Activated T-cell treated with anti-CD3 and anti-CD28 coated beads, Interleukin-2, amount 50 U/mL, for 72 hours (primary cell): Measurements from ENCODE around the gene IFT52. TPM values are rescaled to one million over a fixed set of nuclear protein-coding genes. Genes with fewer than 3 reads are reported as not detected.
"Not testable (repeated sequence)": the region's sequence is repeated elsewhere in the genome, so short reads cannot be mapped to it uniquely, and the experiment has no call there.

Experiments used
- ATAC-seq, 2 donors: fragments of 150-1000 bp; cut with Tn5 transposase; replicated peaks in 1 of 2; 2 replicates each; pipeline ENCODE4 v1.10.0; 2021; ENCODE audit warnings: moderate library complexity in 2 of 2, mild to moderate bottlenecking in 1 of 2
- DNase-seq, 2 donors: peaks; one replicate each; pipeline ENCODE4 v3.0.0; 2021 to 2022; ENCODE audit warnings: mixed read lengths in 1 of 2
- H3K27ac Mint-ChIP-seq: one replicate; pipeline ENCODE4 v1.8.0; 2022; ENCODE audit warnings: mild to moderate bottlenecking, moderate library complexity, mixed read lengths
- H3K27me3 Mint-ChIP-seq: one replicate; pipeline ENCODE4 v1.8.0; 2022; ENCODE audit warnings: low read depth, mixed read lengths
- H3K36me3 Mint-ChIP-seq, 2 donors: one replicate each; pipeline ENCODE4 v1.8.0; 2022; ENCODE audit warnings: mixed read lengths in 2 of 2, mild to moderate bottlenecking in 1 of 2; ENCODE audit not compliant: insufficient read depth in 2 of 2
- H3K4me1 Mint-ChIP-seq: one replicate; pipeline ENCODE4 v1.8.0; 2022; ENCODE audit warnings: low read depth, mixed read lengths
- H3K4me3 Mint-ChIP-seq, 2 donors: one replicate each; pipeline ENCODE4 v1.8.0; 2022; ENCODE audit warnings: mild to moderate bottlenecking in 2 of 2, mixed read lengths in 2 of 2, moderate library complexity in 2 of 2
- H3K9me3 Mint-ChIP-seq, 2 donors: one replicate each; pipeline ENCODE4 v1.8.0; 2022; ENCODE audit warnings: mixed read lengths in 2 of 2
- total RNA-seq, 2 donors: library from RNA; stranded (reverse); gene quantifications; one replicate each; pipeline ENCODE4 v1.2.3, GENCODE V29; 2022

The IFT52 gene
- total RNA-seq, 2 donors from 2014 or later: 22.2 to 23.5 TPM

DNA sequence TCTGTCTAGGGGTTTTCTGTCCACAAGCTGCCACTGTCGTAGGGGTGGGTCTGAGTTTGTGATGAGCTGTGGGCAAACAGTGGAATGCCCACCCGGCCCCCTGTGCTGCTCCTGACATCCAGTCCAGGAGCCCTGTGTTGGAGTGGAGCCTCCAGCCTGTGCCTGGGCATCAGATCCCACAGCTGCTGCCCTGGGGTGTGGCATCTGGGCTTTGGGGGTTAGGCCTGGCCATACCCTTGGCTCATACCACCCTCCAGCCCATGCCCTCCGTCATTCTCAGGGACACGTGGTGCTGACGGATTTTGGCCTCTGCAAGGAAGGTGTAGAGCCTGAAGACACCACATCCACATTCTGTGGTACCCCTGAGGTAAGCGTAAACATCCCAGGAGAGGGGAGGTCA lies 19.0 kb upstream of the IFT52 start:
- H3K36me3 Mint-ChIP-seq: no peaks in the 10 kb centered on the region

DNA sequence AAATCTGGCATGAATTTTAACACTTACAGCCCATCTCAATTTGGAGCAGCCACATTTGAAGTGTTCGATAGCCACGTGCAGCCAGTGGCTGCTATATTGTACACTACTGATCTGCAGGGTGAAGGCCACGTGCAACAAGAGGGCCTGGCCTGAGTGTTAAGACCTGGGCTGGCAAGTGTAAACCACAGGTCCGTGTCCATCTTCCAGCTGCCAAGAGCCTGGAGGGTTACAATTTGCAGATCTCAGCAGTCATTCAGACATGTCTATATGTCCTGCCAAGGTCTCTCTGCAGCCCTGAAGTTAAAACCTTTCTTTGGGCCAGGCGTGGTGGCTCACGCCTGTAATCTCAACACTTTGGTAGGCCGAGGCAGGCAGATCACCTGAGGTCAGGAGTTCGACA lies 17.8 kb upstream of the IFT52 start:
- Mint-ChIP-seq H3K4me1 (no peaks in the 10 kb centered on the region), H3K27me3 (no peaks in the 10 kb centered on the region), H3K36me3 (no peaks in the 10 kb centered on the region), H3K9me3 (no peaks in the 10 kb centered on the region), H3K27ac (no peak overlapping the region), H3K4me3 (no peak overlapping the region)
- no peak for ATAC-seq
- DNase-seq: no peak

More for the DNA sequence above, 19.0 kb upstream of the IFT52 start:
- no peaks in the 10 kb centered on the region for H3K4me1 Mint-ChIP-seq
- ATAC-seq (no peak), DNase-seq (no peak)
- no peaks in the 10 kb centered on the region for H3K27me3 Mint-ChIP-seq
- no peaks in the 10 kb centered on the region for H3K9me3 Mint-ChIP-seq
- H3K4me3 Mint-ChIP-seq: no peak overlapping the region
- H3K27ac Mint-ChIP-seq: no peak overlapping the region

DNA sequence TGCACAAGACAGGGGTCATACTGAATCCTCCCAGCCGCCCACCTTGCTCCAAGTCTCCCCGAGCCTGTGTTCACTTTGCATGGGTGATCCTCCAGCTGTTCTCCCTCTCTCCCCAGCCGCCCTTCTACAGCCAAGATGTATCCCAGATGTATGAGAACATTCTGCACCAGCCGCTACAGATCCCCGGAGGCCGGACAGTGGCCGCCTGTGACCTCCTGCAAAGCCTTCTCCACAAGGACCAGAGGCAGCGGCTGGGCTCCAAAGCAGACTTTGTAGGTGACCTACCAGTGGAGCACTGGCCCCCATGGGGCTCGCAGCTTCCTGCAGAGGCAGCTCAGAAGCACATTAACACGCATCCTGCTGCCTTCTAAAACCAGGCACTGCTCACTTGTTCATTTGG lies 14.6 kb upstream of the IFT52 start:
- Mint-ChIP-seq H3K4me3 (no peak overlapping the region), H3K4me1 (no peaks in the 10 kb centered on the region), H3K36me3 (no peaks in the 10 kb centered on the region), H3K27ac (no peak overlapping the region), H3K9me3 (no peaks in the 10 kb centered on the region), H3K27me3 (no peaks in the 10 kb centered on the region)
- DNase-seq (no peak), ATAC-seq (no peak)

DNA sequence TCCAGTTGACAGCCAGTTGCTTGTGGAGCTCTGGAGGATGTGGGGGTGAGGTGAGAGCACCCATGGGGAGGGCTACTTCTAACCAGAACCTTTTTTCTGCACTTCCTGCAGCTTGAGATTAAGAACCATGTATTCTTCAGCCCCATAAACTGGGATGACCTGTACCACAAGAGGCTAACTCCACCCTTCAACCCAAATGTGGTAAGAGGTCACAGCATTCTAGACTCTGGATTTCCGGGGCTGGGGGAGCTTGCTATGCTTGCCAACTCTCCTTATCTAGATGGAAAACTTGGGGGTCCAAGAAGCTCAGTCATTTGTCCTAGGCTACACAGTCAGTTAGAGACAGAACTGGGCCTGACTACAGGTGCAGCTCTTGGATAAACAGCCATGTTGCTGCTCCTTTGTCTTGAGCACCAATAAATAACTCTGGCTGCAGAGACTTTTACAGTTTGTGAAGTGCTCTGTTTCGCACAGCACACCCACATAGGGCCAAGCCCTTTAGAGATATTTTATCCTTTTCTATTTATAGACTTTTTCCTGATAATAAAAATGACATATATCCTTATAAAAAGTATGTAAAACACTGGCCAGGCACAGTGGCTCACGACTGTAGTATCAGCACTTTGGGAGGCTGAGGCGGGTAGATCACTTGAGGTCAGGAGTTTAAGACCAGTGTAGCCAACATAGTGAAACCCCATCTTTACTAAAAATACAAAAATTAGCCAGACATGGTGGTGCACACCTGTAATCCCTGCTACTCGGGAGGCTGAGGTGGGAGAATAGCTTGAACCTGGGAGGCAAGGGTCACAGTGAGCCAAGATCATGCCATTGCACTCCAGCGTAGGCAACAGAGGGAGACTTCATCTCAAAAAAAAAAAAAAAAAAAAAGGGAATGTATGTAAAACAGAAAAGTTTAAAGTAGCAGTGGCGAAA lies 10.6 kb upstream of the IFT52 start:
- Mint-ChIP-seq H3K4me3 (no peak overlapping the region), H3K4me1 (no peaks in the 10 kb centered on the region), H3K36me3 (no peaks in the 10 kb centered on the region), H3K9me3 (no peaks in the 10 kb centered on the region), H3K27ac (no peak overlapping the region), H3K27me3 (no peaks in the 10 kb centered on the region)
- no peak for DNase-seq
- no peak for ATAC-seq

DNA sequence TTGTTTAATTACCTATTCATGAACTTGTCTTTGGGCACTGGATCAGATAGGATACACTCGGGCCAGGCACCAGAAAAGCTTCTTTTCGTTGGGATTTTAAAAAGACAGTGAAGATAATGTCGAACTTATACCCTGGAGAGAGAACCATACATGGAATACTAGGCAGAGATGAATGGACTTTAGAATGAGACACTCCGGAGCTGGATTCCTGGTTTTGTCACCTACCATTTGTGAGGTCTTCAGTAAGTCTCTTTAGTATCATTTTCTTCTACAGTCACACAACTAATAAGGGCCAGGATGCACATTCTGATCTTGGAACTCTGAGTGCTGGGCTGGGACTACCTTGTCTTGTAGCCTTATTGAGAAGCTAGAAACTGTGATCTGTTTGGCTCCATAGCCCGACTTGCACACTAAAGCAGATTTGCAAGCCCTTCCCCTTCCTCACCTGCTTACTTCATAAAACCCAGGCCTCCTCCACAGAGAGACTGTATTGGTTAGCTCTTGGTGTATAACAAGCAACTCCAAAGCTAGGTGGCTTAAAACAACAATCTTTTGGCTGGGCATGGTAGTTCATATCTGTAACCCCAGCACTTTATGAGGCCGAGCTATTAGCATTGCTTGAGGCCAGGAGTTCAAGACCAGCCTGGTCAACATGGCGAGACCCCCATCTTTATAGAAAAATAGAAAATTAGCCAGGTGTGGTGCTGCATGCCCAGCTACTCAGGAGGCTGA lies 7.4 kb upstream of the IFT52 start:
- Mint-ChIP-seq H3K27ac (no peak overlapping the region), H3K9me3 (no peaks in the 10 kb centered on the region), H3K4me3 (no peak overlapping the region), H3K27me3 (no peaks in the 10 kb centered on the region), H3K36me3 (no peaks in the 10 kb centered on the region), H3K4me1 (no peaks in the 10 kb centered on the region)
- no peak for ATAC-seq
- DNase-seq: no peak

DNA sequence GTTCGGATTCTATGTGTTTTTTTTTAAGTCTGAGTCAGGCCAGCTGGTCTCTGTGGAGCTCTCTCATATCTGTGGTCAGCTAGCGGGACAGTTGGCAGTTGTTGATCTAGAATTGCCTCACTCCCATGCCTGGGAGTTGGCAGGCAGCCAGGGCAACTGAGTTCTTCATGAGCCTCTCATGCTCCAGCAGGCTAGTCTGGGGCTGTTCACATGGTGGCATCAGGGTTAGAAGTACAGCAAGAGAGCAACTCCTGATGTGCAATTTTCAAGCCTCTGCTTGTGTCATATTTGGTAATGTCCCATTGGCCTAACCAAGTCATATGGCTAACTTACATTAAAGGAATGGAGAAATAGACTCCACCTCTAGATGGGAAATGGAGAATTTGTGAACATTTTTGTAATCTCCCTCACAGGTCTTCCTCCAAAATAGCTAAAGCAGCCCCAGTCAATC lies 6.7 kb upstream of the IFT52 start:
- Mint-ChIP-seq H3K4me3 (no peak overlapping the region), H3K36me3 (no peaks in the 10 kb centered on the region), H3K27me3 (no peaks in the 10 kb centered on the region), H3K9me3 (no peaks in the 10 kb centered on the region), H3K4me1 (no peaks in the 10 kb centered on the region), H3K27ac (no peak overlapping the region)
- DNase-seq: no peak
- no peak for ATAC-seq

DNA sequence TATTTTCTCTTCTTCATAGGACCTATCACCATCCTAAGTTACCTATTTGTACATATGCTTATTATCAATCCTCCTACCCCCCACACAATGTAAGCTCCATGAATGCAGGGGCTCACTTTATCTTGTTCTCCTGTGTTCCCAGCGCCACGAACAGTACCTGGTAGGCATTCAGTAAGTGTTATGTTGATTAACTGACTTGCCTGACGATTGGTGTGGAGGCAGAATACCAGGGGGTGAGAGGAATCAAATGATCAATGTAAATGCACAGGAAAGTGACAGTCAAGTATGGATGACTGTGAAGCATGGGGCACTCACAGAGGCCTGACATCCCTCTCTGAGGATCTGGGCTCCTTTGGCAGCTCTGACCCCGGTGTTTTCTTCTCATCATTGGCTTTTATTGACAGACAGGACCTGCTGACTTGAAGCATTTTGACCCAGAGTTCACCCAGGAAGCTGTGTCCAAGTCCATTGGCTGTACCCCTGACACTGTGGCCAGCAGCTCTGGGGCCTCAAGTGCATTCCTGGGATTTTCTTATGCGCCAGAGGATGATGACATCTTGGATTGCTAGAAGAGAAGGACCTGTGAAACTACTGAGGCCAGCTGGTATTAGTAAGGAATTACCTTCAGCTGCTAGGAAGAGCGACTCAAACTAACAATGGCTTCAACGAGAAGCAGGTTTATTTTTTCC lies 6.1 kb upstream of the IFT52 start:
- Mint-ChIP-seq H3K4me1 (peaks cover under 1% of the 10 kb centered on the region), H3K27me3 (no peaks in the 10 kb centered on the region), H3K9me3 (no peaks in the 10 kb centered on the region), H3K4me3 (no peak overlapping the region), H3K36me3 (no peaks in the 10 kb centered on the region), H3K27ac (no peak overlapping the region)
- DNase-seq (no peak), ATAC-seq (no peak)

DNA sequence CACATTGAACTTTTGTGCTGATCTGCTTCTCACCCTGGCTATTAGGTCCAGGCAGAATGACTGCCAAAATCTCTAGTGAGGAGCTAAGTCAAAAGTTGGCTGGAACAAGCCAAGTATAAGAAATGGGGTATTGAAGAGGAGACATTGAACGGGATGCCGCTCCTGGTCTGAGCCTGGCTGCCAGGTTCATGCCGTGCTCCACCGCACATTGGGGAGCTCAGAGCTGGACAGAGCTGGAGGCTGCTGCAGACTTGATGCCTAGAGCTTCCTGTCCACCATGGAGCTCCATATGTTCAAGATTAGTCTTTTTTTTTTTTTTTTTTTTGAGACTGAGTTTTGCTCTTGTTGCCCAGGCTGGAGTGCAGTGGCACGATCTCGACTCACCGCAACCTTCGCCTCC lies 4.1 kb upstream of the IFT52 start:
- peaks cover 17% of the 10 kb centered on the region for H3K4me1 Mint-ChIP-seq
- H3K36me3 Mint-ChIP-seq: no peaks in the 10 kb centered on the region
- no peak overlapping the region for H3K4me3 Mint-ChIP-seq
- no peak for DNase-seq
- ATAC-seq: no peak
- no peaks in the 10 kb centered on the region for H3K9me3 Mint-ChIP-seq
- no peaks in the 10 kb centered on the region for H3K27me3 Mint-ChIP-seq
- H3K27ac Mint-ChIP-seq: no peak overlapping the region

DNA sequence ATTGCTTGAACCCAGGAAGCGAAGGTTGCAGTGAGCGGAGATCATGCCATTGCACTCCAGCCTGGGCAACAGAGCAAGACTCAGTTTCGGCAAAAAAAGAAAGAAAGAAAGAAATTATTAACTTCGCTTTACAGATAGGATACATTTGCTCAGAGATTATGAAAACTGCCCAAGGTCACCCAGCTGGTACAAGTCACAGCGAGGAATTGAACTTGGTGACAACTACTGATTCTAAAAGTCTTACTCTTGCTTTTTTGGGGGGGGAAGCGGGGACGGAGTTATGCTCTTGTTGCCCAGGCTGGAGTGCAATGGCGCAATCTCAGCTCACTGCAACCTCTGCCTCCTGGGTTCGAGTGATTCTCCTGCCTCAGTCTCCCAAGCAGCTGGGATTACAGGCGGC lies 2.2 kb upstream of the IFT52 start:
- not testable (repeated sequence) for H3K27me3 Mint-ChIP-seq, DNase-seq, ATAC-seq, H3K9me3 Mint-ChIP-seq, H3K4me3 Mint-ChIP-seq, H3K36me3 Mint-ChIP-seq, H3K27ac Mint-ChIP-seq
- H3K4me1 Mint-ChIP-seq: peaks cover 25% of the 10 kb centered on the region

DNA sequence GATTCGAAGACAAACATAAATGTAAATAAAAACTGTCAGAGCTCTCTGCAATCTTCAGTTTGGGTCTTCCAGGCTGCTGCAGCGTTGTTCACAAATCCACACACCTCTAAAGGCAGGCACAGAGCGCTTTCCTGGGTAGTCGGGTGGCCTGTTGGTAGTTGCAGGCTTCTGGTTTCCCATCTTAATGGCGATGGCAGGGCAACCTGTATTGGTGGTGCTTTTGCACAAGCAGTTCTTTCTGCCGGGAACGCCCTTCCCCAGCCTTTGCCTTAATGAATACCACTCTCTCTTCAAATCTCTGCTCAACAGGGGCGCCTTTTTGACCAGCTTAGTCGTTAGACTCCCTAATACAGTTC lies 723 bp upstream of the IFT52 start:
- Mint-ChIP-seq H3K4me1 (peaks cover 25% of the 10 kb centered on the region), H3K4me3 (peak overlapping the region; percentile 88 to 99), H3K36me3 (peaks cover 0 to 1% of the 10 kb centered on the region in 2 donors), H3K9me3 (no peaks in the 10 kb centered on the region), H3K27ac (peak overlapping the region; percentile 90), H3K27me3 (no peaks in the 10 kb centered on the region)
- ATAC-seq (no peak), DNase-seq (peak; percentile 14 to 16)

DNA sequence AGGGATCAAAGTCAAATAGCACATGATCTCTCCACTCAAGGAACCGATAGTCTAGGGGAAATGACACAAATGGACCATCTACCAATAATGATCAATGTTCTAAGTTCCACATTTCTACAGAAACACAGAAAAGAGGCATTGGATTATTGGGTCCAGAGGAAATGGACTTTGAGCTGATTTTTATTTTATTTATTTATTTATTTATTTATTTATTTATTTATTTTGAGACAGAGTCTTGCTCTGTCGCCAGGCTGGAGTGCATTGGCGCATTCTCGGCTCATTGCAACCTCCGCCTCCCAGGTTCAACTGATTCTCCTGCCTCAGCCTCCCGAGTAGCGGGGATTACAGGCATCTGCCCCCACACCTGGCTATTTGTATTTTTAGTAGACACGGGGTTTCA lies 11.2 kb downstream of the IFT52 start:
- not testable (repeated sequence) for H3K4me1 Mint-ChIP-seq, DNase-seq, H3K27me3 Mint-ChIP-seq, ATAC-seq, H3K9me3 Mint-ChIP-seq, H3K36me3 Mint-ChIP-seq, H3K27ac Mint-ChIP-seq, H3K4me3 Mint-ChIP-seq

DNA sequence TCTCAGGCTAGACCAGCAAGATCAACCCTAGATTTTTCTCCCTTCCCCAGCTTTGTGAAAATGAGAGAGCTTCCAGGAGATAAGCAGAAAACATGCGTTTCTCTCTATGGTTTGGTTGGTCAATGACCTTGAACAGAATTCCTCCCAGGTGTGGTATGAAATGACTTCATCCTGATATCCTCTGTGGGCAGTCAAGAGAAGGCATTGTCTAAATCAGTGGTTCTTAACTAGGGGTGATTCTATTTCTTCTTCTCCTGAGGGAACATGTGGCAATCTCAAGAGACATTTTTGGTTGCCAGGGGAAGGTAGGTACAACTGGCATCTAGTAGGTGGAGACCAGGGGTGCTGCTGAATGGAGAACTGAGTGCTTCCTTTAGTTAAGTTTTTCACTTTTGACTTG lies 12.4 kb downstream of the IFT52 start:
- H3K36me3 Mint-ChIP-seq: no peaks in the 10 kb centered on the region

DNA sequence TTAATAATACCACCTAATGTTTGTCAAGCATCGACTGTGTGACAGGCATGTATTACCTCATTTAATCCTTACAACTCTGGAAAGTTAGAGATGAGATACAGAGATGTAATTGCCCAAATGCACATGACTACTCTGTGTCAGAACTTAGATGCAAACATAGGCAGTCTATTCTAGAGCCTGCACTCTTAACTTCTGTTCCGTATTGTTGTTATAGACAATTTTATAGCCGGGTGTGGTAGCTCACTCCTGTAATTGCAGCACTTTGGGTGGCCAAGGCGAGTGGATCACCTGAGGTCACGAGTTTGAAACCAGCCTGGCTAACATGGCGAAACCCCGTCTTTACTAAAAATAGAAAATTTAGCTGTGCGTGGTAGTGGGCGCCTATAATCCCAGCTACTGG lies 15.0 kb downstream of the IFT52 start:
- no peak for DNase-seq
- Mint-ChIP-seq H3K27ac (no peak overlapping the region), H3K36me3 (no peaks in the 10 kb centered on the region), H3K4me1 (no peaks in the 10 kb centered on the region), H3K27me3 (no peaks in the 10 kb centered on the region), H3K4me3 (no peak overlapping the region), H3K9me3 (no peaks in the 10 kb centered on the region)
- no peak for ATAC-seq

More for the DNA sequence above, 12.4 kb downstream of the IFT52 start:
- ATAC-seq: no peak
- H3K4me3 Mint-ChIP-seq: no peak overlapping the region
- no peak for DNase-seq
- H3K27ac Mint-ChIP-seq: no peak overlapping the region
- H3K27me3 Mint-ChIP-seq: no peaks in the 10 kb centered on the region
- H3K4me1 Mint-ChIP-seq: no peaks in the 10 kb centered on the region
- H3K9me3 Mint-ChIP-seq: no peaks in the 10 kb centered on the region
